Keratinocyte (primary cell): ENCODE data around the gene HEPHL1.

Experiments
- EZH2 ChIP-seq: IDR thresholded peaks from one replicate; pipeline ENCODE4 v1.6.1; 2012; ENCODE audit warnings: inconsistent platforms, mild to moderate bottlenecking, low read length, moderate library complexity
- TF ChIP-seq, protein P1 (sequence below), 3 experiments: IDR thresholded peaks in 1 of 3; conservative IDR thresholded peaks in 1 of 3; optimal IDR thresholded peaks in 1 of 3; 2 replicates in 2 of 3; 3 replicates in 1 of 3; pipeline versions ENCODE3 to v1.5.1; 2011; ENCODE audit warnings: low read length in 3 of 3, mild to moderate bottlenecking in 3 of 3, moderate library complexity in 2 of 3, control low read depth in 1 of 3, inconsistent platforms in 1 of 3; ENCODE audit not compliant: insufficient read depth in 2 of 3; ENCODE audit errors: extremely low read depth in 1 of 3

DNA sequence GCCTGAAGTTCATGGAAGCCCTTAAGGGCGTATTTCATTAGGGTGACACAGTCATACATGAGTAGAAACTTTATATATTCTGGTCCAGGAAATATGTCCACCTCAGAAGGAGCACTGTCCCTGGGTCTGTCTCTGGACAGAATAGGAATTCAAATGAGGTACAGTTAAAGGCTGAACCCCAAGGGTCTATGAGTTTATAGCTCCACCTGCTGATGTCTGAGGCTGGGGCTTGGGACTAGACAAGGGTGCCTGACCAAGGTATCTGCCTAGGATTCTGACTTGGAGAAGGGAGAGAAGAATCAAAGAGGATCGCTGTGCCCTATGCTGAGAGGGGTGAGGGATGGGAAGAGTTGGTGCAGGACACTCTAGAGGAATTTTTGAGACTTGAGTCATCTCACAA is 14.9 kb downstream of the HEPHL1 start:
- TF ChIP-seq, protein P1, sequence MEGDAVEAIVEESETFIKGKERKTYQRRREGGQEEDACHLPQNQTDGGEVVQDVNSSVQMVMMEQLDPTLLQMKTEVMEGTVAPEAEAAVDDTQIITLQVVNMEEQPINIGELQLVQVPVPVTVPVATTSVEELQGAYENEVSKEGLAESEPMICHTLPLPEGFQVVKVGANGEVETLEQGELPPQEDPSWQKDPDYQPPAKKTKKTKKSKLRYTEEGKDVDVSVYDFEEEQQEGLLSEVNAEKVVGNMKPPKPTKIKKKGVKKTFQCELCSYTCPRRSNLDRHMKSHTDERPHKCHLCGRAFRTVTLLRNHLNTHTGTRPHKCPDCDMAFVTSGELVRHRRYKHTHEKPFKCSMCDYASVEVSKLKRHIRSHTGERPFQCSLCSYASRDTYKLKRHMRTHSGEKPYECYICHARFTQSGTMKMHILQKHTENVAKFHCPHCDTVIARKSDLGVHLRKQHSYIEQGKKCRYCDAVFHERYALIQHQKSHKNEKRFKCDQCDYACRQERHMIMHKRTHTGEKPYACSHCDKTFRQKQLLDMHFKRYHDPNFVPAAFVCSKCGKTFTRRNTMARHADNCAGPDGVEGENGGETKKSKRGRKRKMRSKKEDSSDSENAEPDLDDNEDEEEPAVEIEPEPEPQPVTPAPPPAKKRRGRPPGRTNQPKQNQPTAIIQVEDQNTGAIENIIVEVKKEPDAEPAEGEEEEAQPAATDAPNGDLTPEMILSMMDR (optimal IDR thresholded peaks at IDR 0.05 in 1 of 3, IDR thresholded peaks at IDR 0.05 in 1 of 3, conservative IDR thresholded peaks at IDR 0.05 in 1 of 3; ENCODE audit: extremely low read depth in 1 of 3, insufficient read depth in 2 of 3, low read length in 3 of 3): peak in 1 of 3 experiments; percentile 21
- no peak for TF ChIP-seq EZH2
